Ascending aorta (tissue), 2 donors: ENCODE data around the gene CEACAM19. TPM values are rescaled to one million over a fixed set of nuclear protein-coding genes. Genes with fewer than 3 reads are reported as not detected.

ENCODE experiments used
- DNase-seq, 2 donors: peaks; one replicate each; pipeline ENCODE4 v3.0.0-alpha.2; 2019; ENCODE audit warnings: low spot score in 2 of 2
- H3K27ac ChIP-seq, 2 donors: fragments of 200-600 bp; sonication (generic); one replicate each; pipeline ENCODE4 v1.5.1; 2016 to 2017; ENCODE audit warnings: mild to moderate bottlenecking in 1 of 2
- H3K27me3 ChIP-seq: fragments of 200-600 bp; sonication (generic); one replicate; pipeline ENCODE4 v1.5.1; 2017
- H3K36me3 ChIP-seq, 2 donors: fragments of 200-600 bp; sonication (generic); one replicate each; pipeline ENCODE4 v1.5.1; 2016
- H3K4me1 ChIP-seq, 2 donors: fragments of 200-600 bp; sonication (generic); one replicate each; pipeline ENCODE4 v1.5.1; 2016 to 2017; ENCODE audit warnings: mild to moderate bottlenecking in 1 of 2
- H3K4me3 ChIP-seq, 2 donors: fragments of 200-600 bp; sonication (generic); one replicate each; pipeline ENCODE4 v1.5.1; 2016 to 2017; ENCODE audit warnings: mild to moderate bottlenecking in 1 of 2
- H3K9me3 ChIP-seq, 2 donors: fragments of 200-600 bp; sonication (generic); one replicate each; pipeline ENCODE4 v1.5.1; 2016
- CTCF ChIP-seq, 3 experiments: fragments of 200-600 bp in 2 of 3; fragments of 450-650 bp in 1 of 3; sonication (generic) in 2 of 3; IDR thresholded peaks; one replicate each; pipeline ENCODE4 v1.5.1; 2016 to 2019; ENCODE audit warnings: antibody characterized with exemption in 3 of 3, mild to moderate bottlenecking in 1 of 3, moderate library complexity in 1 of 3
- intact Hi-C: fragments of 100-400 bp; cut with DNase I; formaldehyde crosslinking; loops from one replicate; pipeline ENCODE4 v1.15.1; 2023
- total RNA-seq: library from RNA; depleted of rRNA; stranded (reverse); fragments of >200 nt; gene quantifications from one replicate; pipeline ENCODE4 v1.1.0, GENCODE V29; 2016

CEACAM19 gene
- total RNA-seq, 1 donor from 2014 or later: 6.3 TPM

- H3K27me3 ChIP-seq: no peaks in the 10 kb centered on the region
- no peaks in the 10 kb centered on the region for H3K9me3 ChIP-seq
- H3K4me3 ChIP-seq: no peak overlapping the region
- peaks cover 0 to 3% of the 10 kb centered on the region in 2 donors for H3K4me1 ChIP-seq
- no peaks in the 10 kb centered on the region for H3K36me3 ChIP-seq
- intact Hi-C loops: no loop called here
- no peak overlapping the region for H3K27ac ChIP-seq
- TF ChIP-seq CTCF (IDR thresholded peaks at IDR 0.05): no peak
- DNase-seq: no peak
These were observed 34.6 kb upstream of the CEACAM19 start for GRCh38 chr19:44636439-44637389.

DNA sequence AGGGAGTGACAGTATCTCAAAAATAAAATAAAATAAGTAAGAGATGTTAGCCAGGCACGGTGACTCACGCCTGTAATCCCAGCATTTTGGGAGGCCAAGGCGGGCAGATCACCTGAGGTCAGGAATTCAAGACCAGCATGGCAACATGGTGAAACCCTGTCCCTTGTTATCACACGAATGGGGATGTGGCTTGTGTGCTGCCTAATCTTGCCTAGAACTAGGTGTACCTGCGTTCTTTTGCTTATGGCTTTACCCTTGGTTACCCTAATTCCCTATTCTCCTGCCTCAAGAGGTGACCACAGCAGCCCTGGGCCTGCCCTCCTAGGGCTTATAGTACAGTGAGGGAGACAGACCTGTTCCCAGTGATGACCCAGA, 33.9 kb upstream of the CEACAM19 start:
- DNase-seq: no peak
- Histone ChIP-seq H3K9me3 (no peaks in the 10 kb centered on the region), H3K4me1 (peaks cover 0 to 3% of the 10 kb centered on the region in 2 donors), H3K36me3 (no peaks in the 10 kb centered on the region), H3K4me3 (no peak overlapping the region), H3K27me3 (no peaks in the 10 kb centered on the region), H3K27ac (no peak overlapping the region)
- intact Hi-C loops: no loop called here
- TF ChIP-seq CTCF (IDR thresholded peaks at IDR 0.05): no peak

GRCh38 chr19:44640518-44640917, 30.8 kb upstream of the CEACAM19 start:
- H3K4me1 ChIP-seq: peaks cover 0 to 5% of the 10 kb centered on the region in 2 donors
- H3K36me3 ChIP-seq: no peaks in the 10 kb centered on the region
- no peak for DNase-seq
- intact Hi-C loops: no loop called here
- H3K27ac ChIP-seq: no peak overlapping the region
- no peaks in the 10 kb centered on the region for H3K27me3 ChIP-seq
- no peak for TF ChIP-seq CTCF (IDR thresholded peaks at IDR 0.05)
- no peak overlapping the region for H3K4me3 ChIP-seq
- no peaks in the 10 kb centered on the region for H3K9me3 ChIP-seq

DNA sequence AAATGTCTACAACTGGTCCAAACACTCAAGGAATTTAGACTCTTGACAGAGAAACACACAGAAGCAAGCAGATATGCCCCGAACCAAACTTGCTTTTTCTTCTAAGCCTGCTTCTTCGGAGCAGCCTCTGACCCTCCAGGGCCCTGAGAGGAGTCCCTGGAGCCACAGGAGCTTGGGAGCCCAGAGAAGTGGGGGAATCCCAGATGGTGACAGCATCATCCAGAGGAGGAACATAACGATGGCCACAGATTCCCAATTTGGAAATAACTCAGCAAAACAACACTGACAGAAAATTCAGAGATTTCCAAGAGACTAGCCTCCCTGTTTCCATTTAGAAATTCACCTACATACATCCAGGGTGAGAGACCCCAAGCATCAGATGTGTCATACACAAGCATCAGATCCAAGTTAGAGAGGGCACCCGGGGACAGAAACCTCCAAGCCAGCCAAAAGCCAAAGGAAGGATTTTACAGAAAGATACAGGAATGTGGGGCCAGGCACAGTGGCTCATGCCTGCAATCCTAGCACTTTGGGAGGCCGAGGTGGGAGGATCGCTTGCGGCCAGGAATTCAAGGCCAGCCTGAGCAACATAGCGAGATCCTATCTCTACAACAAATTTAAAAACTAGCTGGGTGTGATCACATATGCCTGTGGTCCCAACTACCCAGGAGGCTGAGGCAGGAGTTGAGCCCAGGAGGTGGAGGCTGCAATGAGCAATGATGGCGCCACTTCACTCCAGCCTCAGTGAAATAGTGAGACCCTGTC, 29.6 kb upstream of the CEACAM19 start:
- H3K9me3 ChIP-seq: no peaks in the 10 kb centered on the region
- H3K36me3 ChIP-seq: no peaks in the 10 kb centered on the region
- TF ChIP-seq CTCF (IDR thresholded peaks at IDR 0.05): no peak
- H3K4me1 ChIP-seq: peaks cover 0 to 15% of the 10 kb centered on the region in 2 donors
- no peak overlapping the region for H3K4me3 ChIP-seq
- intact Hi-C loops: no loop called here
- H3K27me3 ChIP-seq: no peaks in the 10 kb centered on the region
- H3K27ac ChIP-seq: no peak overlapping the region
- DNase-seq: no peak

DNA sequence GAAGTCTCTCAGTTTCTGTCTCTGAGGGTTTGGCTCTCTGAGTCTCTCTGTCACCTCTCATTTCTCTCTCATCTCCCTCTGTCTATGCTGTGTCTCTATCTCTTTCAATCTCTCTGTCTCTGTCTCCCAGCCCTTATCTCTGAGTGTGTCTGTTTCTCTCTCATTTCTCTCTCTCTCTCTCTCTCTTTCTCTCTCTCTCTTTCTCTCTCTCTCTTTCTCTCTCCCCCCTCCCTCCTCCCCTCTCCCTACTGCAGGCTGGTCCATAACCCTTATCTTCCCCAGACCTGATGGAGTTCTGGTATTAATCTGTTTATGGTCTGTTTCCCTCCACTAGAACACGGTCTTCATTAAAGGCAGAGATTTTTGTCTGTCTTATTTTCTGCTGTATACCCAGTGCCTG, 28.9 kb upstream of the CEACAM19 start:
- TF ChIP-seq CTCF (IDR thresholded peaks at IDR 0.05): no peak
- Histone ChIP-seq H3K4me1 (peaks cover 4 to 16% of the 10 kb centered on the region in 2 donors), H3K4me3 (no peak overlapping the region), H3K27ac (no peak overlapping the region), H3K36me3 (no peaks in the 10 kb centered on the region), H3K27me3 (no peaks in the 10 kb centered on the region), H3K9me3 (no peaks in the 10 kb centered on the region)
- intact Hi-C loops: no loop called here
- no peak for DNase-seq
